Amniotic stem cell (primary cell): ENCODE results near the gene HOXB2.
"Not testable (repeated sequence)": the region's sequence is repeated elsewhere in the genome, so short reads cannot be mapped to it uniquely, and the experiment has no call there.

Experiments
- DNase-seq: peaks from one replicate; lab custom pipeline; 2025; lab: John Stamatoyannopoulos, UW

Gene HOXB2

GRCh38 chr17:48541036-48541576, 3.8 kb downstream of the HOXB2 start:
- no peak for DNase-seq

- DNase-seq = no peak
Measured at GRCh38 chr17:48540213-48540612, 4.7 kb downstream of the HOXB2 start.

- no peak for DNase-seq
Measured at GRCh38 chr17:48539177-48539576, 5.7 kb downstream of the HOXB2 start.

- no peak for DNase-seq
Measured at GRCh38 chr17:48537316-48537715, 7.6 kb downstream of the HOXB2 start.

GRCh38 chr17:48535793-48536559, 8.9 kb downstream of the HOXB2 start:
- not testable (repeated sequence) for DNase-seq

- no peak for DNase-seq
Measured at GRCh38 chr17:48532261-48532660, 12.6 kb downstream of the HOXB2 start.

- DNase-seq = no peak
Measured at GRCh38 chr17:48530887-48531272, 14.0 kb downstream of the HOXB2 start, which contains the start of gene HOXB1. HOXB1 (minus strand) TSS chr17:48531011; CDS start chr17:48530904, 107 bp downstream.

GRCh38 chr17:48530208-48530886, 14.6 kb downstream of the HOXB2 start:
- no peak for DNase-seq

- no peak for DNase-seq
Measured at GRCh38 chr17:48529683-48530009, 15.3 kb downstream of the HOXB2 start.

GRCh38 chr17:48528936-48529682, 15.8 kb downstream of the HOXB2 start:
- DNase-seq = no peak

GRCh38 chr17:48528153-48528935, 16.6 kb downstream of the HOXB2 start:
- DNase-seq = no peak

GRCh38 chr17:48527547-48527932, 17.4 kb downstream of the HOXB2 start:
- DNase-seq = no peak

GRCh38 chr17:48526608-48527546, 18.0 kb downstream of the HOXB2 start:
- no peak for DNase-seq

GRCh38 chr17:48523010-48523409, 21.9 kb downstream of the HOXB2 start:
- DNase-seq = no peak

- no peak for DNase-seq
Measured at GRCh38 chr17:48522031-48522653, 22.8 kb downstream of the HOXB2 start.

GRCh38 chr17:48520631-48521079, 24.3 kb downstream of the HOXB2 start:
- no peak for DNase-seq

- no peak for DNase-seq
Measured at GRCh38 chr17:48519427-48519826, 25.5 kb downstream of the HOXB2 start.

- DNase-seq = no peak
Measured at GRCh38 chr17:48517478-48517877, 27.4 kb downstream of the HOXB2 start.

GRCh38 chr17:48515925-48516900, 28.7 kb downstream of the HOXB2 start:
- DNase-seq = no peak
